ENCODE measurements around the gene TRAF4.
"Not testable (repeated sequence)": the region's sequence is repeated elsewhere in the genome, so short reads cannot be mapped to it uniquely, and the experiment has no call there.

The TRAF4 gene

DNA sequence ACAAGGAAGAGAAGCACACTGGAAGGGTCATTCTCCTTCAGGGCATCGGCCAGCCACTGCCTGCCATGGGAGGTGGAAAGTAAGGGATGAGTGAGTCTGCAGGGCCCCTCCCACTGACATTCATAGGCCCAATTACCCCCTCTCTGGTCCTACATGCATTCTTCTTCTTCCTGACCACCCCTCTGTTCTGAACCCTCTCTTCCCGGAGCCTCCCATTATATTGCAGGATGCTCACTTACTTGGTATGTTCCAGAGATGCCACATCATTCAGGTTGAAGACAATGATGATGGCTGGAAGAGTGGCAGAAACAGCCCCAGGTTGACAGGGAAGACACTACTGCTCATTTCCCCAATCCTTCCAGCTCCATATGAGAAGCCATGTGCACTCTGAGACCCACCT is 28.6 kb upstream of the TRAF4 start:
- no peak for DNase-seq (ENCODE audit: low read depth in 2 of 2)

DNA sequence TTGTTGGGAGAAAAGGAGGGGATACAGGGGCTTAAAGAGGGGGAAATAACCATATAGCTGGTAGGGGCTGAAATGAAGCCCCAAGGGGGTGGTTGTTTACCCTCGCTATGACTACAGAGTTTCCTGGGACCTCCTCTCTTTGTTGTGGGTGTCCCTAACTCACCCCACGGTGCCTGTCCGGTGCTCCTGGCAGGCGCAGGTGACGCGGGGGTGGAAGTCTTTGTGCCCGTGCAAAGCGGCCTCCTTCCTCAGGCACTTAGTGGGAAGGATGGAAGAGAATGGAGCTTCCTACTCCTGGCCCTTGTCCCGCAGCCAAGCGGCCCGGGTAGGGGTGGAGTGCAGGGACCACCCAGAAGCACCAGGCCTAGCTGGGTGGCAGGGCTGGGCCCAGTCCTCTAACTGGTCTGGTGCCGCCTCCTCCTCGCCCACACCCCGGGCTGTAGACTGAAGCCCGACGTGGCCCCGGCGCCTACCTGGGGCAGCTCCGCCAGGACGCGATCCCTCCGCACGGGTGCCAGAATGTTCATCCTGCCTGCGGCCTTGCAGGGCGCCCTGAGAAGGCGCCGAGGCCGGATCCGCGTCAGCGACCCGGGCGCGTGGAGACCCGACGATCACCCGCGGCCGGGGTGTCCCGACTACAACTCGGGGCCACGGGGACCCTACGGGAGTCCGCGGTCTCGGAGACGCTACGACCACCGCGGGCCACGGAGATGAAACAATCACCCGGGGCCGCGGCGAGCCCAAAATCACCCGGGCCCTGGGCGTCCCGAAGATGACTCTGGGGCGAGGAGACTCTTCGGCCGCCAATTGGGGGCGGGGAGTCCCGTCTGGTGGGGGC is 26.9 kb upstream of the TRAF4 start:
- DNase-seq (ENCODE audit: low read depth in 2 of 2), result no peak

DNA sequence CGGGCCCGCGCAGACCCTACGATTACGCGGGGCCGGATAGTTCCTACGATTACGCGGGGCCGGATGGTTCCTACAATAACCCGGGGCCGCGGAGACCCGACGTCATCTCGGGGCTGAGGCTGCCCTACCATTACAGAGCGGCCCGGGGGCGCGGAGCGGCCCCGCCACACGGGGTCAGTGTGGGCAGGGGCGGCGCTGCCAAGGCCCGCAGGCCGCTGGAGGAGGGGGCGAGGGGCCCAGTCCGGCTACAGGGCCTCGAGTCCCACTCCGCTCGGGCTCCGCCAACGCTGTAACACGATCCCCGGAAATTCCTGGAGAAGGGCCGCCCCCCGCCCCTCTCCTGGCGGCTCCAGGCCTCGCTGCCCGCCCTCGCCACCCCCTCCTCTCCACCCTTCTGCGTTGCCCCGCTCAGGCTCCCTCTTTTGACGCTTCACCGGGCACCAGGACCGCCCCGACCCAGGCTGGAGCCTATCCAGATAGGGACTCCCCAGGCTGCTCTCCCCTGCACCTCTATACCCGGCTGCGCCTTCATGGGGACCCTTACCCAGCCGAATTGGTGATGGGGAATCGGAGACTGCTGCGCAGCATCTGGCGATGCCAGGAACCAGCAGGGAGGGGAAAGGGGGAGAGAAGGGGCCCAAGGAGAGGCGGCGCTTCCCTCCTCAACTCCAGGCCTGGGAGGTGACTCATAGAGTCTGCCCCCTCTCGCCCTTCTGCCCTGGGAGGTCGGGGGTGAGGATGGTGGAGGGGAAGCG is 26.1 kb upstream of the TRAF4 start, which contains the start of gene RAB34:
Gene RAB34, minus strand, starts transcription at position 291 of the 755 bp plus-strand sequence. CDS start 602 bp downstream, outside the sequence.
- DNase-seq (ENCODE audit: low read depth in 2 of 2), result no peak

DNA sequence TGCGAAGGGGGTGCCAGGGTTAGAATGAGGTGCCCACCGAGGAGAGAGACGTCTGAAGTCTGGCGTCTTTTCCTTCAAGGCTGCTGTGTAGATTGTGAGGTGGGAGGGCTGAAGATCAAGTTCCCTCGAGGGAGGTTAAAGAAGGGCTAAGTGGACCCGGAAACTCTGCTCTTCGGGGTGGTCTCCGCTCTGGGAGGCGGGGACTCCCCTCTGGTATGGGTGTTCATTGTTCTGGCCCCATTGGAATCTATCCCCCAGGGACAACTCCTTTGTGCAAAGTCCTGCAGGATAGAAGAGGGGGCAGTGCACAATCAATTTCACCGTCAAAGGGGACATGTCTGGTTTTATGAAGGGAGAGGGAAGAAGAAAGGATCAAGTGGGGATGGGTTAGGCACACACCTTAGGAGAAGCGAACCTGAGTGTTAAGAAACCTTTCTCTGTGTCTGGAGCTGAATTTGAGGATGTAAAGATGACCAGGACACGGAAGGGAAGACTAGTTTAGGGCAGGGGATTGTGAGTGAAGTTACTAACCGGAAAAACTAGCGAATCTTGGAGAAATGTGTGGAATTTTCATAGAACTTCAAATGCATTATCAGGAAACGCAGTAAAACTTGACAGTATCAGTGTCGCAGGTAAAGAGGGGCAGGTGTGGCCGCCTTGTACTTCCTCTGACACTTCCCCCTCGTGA is 25.3 kb upstream of the TRAF4 start:
- DNase-seq (ENCODE audit: low read depth in 2 of 2), result no peak

DNA sequence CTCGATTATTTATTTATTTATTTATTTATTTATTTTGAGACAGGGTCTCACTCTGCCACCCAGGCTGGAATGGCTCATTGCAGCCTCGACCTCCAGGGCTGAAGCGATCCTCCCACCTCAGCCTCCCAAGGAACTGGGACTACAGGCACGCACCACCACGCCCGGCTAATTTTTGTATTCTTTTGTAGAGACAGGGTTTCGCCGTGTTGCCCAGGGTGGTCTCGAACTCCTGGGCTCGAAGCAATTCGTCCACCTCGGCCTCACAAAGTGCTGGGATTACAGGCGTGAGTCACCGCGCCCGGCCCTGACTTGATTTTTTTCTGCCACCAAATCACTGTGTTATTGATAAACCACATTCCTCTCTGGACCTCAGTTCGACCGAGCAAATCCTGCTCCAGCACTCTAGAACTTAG is 24.8 kb upstream of the TRAF4 start:
- DNase-seq (ENCODE audit: low read depth in 2 of 2), result no peak

DNA sequence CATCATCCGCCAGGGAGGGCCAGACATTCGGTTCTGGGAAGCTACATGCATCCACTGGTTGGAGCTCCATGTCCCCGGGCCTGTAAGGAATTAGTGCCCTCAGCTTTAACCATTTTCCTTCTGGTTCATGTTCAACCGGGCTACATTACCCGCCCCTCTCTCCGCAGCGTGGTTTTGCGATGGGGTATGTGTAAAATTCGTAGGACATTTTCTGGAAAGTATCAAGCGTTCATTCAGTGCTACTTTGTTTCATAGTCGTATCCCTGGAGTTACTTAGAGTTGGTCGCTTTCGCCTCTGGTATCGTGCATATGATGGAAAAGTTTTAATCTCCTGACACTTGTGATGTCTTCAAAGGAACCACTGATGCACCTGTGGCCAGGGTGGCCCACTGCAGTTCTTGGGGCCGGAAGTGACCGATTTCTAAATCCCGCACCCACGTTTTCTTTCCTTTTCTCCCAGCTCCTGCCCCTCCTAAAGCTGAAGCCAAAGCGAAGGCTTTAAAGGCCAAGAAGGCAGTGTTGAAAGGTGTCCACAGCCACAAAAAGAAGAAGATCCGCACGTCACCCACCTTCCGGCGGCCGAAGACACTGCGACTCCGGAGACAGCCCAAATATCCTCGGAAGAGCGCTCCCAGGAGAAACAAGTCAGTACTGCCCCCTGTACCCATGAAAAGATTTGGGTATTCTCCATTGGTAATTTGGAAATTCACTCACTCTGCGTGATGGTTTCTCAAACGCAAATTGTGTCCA is 23.4 kb upstream of the TRAF4 start:
- peak in 1 of 2 donors; percentile 51 for DNase-seq (ENCODE audit: low read depth in 2 of 2)

DNA sequence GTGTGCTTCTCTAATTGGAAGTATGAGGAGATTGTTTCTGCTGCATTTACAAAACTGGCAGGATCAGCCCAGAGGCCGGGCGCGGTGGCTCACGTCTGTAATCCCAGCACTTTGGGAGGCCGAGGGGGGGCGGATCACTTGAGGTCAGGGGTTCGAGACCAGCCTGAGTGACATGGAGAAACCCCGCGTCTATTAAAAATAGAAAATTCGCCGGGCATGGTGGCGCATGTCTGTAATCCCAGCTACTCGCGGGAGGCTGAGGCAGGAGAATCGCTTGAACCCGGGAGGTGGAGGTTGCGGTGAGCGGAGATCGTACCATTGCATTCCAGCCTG is 22.8 kb upstream of the TRAF4 start:
- not testable (repeated sequence) for DNase-seq (ENCODE audit: low read depth in 2 of 2)

DNA sequence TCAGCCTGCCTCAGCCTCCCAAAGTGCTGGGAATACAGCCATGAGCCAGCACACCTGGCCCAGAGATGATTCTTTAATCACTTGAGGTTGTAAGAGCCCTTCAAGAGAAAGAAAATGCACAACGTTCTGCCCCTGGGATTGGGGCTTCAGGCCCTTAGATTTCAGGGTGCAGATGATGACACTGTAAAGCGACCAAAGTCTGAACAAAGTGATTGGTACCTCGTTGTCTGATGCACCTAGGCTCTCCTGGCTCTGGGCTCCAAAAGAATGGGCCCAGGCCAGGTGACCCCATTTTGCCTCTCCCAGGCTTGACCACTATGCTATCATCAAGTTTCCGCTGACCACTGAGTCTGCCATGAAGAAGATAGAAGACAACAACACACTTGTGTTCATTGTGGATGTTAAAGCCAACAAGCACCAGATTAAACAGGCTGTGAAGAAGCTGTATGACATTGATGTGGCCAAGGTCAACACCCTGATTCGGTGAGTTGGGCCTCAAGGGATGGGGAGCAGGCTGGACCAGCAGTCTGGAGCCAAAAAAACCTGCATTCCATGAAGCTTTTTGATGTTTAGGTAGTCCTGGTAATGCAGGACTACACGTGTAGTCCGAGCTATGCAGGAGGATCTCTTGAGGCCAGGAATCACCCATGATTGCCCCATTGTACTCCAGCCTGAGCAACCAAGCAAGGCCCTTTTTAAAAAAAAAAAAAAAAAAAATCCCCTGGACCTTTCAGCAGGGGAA is 21.2 kb upstream of the TRAF4 start:
- DNase-seq (ENCODE audit: low read depth in 2 of 2), result no peak

DNA sequence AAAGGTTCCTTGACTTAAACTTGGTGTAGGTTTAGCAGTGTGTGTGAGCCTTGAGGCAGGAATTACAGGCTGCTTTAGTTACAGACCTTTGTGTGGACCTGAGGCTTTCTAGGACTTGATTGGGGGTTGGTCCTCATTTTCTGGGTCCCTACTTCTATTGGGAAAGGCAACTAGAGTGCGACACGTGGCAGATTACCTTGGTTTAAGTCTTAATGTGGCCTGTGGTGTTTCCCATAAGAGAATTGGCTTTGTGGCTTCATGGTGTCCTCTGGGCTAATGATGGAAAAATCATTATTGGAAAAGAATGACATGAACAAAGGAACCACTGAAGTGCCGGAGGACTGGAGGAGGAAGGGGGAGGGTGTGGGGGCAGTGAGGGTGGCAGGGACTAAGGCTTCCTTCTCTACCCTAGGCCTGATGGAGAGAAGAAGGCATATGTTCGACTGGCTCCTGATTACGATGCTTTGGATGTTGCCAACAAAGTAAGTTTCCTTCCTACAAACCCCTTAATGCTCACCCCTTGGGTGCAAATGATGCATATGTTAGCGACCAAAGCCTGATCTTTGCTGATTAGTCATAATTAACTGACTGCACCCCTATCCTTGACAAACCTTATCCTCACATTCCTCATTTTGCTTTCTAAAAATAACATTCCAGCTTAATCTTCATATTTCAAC is 20.5 kb upstream of the TRAF4 start:
- no peak for DNase-seq (ENCODE audit: low read depth in 2 of 2)

DNA sequence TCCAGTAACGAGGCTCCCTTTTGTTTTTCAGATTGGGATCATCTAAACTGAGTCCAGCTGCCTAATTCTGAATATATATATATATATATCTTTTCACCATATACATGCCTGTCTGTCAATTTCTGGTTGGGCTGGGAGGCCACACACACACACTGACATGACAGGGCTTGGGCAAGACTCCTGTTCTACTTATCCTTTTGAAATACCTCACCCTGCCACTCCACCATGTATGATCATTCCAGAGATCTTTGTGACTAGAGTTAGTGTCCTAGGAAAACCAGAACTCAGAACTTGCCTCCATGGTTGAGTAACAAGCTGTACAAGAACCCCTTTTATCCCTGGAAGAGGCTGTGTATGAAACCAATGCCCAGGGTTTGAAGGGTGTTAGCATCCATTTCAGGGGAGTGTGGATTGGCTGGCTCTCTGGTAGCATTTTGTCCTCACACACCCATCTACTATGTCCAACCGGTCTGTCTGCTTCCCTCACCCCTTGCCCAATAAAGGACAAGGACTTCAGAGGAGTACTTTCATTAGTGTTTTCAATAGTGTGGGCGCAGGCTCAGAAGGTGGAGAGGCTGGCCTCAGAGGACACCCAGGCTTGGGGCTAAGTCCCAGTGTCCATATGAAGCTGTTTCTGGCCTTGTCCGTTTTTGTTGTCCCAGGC is 19.8 kb upstream of the TRAF4 start:
- DNase-seq (ENCODE audit: low read depth in 2 of 2), result not testable (repeated sequence)

DNA sequence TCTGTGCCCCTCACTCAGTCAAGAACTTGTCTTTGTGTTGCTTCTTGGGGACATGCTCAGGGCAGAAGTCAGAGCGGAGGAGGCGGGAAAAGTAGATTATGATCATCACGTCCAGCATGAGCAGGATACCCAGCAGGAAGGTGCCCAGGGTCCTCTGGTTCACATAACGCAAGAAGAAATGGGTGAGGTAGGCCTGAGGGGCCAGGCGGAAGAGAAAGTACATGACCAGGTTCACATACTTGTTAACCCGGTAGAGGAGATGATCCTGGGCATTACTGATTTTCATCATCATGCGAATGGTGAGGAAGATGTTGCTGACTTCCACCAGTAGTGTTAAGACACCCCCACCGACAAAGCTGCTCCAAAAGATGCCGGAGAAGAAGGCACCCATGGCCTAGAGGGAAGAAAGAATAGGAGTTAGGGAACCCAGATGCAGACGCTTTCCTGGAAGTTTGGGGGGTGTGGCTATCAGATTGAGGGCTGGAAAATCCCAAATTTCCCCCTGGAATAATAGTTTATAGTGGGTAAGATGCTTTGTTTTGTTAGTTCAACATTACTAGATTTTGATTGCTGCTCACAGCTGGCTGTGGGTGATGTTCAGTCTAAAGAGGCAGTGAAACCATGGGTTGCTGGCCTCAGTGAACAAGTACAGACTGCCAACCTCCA is 19.2 kb upstream of the TRAF4 start:
- no peak for DNase-seq (ENCODE audit: low read depth in 2 of 2)

DNA sequence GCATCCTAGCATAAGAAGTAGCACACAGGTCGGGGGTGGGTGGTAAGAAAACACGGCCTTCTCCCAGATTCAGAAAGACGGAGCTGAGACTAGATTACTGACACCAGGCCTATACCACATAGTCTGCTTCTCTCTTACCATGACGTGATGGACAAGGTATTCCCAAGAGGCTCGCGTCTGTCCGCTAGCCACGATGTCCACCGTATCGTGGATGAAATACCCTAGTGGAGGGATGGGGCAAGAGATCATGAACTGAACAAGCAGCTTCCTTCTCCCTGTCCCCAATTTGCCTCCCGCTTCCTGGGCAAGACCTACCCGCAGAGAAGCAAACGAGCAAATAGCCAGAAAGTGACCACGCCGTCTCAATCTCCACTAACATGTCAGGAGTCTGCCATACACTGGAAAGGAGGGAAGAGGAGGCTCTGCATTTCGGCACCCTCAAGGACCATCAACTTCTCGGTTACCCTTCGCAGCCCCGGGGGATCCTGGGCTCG is 18.6 kb upstream of the TRAF4 start:
- DNase-seq (ENCODE audit: low read depth in 2 of 2), result no peak

DNA sequence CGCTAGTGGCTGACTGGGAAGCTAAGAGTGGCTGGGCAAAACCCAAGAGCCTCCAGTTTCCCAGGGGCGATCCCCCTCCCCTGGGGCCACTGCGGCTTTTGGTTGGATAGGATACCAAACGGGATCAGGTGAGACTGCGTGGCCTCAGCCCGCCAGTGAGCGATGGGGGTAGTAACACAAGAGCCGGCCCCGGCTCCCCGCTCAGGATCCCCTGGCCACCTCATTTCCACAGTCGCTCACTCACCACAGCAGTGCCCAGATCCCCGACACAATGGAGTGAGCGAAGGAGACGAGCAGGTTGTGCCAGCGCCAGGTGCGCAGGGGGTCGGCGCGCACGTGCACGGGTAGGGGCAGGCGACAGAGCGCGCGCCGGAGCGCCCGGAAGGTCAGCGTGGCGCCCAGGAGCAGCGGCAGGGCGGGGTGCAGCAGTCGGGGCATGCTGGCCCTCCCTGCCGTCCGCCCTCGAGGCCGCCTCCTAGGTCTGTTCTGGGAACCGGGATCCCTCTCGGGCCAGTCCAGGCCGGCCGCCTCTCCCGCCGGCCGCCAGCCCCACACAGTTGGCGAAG is 18.1 kb upstream of the TRAF4 start:
- DNase-seq (ENCODE audit: low read depth in 2 of 2), result no peak

DNA sequence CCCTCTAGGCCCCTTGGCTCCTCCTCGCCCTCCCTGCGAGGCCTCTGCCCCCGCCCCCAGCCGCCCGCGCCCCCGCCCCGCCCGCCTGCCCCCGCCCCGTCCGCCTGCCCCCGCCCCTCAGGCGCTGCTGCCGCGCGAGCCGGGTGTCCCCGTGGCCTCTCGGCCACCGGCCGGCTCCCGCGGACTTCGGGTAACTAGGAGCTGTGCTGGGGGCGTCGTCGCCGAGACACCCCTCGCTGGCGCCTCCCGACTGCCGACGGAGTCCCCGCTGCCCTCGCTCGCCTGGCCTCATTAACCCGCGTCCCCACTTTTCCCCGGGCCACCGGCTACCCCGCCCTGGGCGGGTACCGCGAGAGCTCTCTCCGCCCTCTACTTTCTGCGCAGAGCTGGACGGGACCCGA is 17.6 kb upstream of the TRAF4 start, which contains the start of gene TLCD1:
Gene TLCD1, minus strand, starts transcription at position 8 of the 401 bp plus-strand sequence. CDS start 136 bp downstream, outside the sequence.
- peak in 1 of 2 donors; percentile 39 for DNase-seq (ENCODE audit: low read depth in 2 of 2)

DNA sequence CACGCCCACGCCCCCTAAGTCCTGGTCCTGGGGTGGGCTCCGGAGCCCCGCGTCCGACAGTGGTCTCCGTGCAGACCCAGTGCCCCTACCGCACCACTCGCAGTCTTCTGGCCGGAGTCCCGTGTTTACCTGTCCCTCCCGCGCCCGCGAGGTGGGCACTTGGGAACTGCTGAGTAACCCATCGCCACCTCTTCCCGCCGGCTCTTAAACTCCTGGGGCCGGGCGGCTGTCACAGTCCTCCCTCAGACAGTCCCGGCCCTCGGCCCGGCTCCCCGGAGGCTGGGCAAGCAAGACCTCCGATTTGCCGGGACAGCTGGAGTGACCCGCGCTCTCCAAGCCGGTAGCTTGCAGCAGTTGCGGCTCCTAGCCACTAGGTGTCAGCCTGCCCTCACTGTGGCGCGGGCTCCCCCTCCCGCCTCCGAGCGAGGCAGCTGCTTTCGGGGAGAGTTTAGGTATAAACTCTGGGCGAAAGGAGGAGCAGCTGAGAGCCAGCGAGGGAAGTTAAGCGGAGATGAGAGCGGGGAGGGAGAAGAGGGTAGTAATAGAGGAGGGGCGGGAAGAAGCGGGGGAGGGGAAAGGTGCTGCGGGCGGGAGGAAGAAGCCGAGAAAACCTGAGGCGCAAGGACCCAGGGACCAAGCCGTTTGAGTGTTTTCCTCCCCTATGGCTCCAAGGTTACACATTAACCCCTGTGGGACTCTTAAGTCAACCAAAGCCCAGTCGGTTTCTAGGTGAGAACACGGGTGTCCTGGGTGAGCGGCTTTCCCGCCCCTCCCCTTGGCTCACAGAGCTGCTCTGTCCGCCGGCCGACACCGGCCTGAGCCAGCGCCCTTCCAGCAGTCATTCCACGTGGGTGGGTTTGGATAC is 17.0 kb upstream of the TRAF4 start:
- DNase-seq (ENCODE audit: low read depth in 2 of 2), result peak; percentile 77 to 82

DNA sequence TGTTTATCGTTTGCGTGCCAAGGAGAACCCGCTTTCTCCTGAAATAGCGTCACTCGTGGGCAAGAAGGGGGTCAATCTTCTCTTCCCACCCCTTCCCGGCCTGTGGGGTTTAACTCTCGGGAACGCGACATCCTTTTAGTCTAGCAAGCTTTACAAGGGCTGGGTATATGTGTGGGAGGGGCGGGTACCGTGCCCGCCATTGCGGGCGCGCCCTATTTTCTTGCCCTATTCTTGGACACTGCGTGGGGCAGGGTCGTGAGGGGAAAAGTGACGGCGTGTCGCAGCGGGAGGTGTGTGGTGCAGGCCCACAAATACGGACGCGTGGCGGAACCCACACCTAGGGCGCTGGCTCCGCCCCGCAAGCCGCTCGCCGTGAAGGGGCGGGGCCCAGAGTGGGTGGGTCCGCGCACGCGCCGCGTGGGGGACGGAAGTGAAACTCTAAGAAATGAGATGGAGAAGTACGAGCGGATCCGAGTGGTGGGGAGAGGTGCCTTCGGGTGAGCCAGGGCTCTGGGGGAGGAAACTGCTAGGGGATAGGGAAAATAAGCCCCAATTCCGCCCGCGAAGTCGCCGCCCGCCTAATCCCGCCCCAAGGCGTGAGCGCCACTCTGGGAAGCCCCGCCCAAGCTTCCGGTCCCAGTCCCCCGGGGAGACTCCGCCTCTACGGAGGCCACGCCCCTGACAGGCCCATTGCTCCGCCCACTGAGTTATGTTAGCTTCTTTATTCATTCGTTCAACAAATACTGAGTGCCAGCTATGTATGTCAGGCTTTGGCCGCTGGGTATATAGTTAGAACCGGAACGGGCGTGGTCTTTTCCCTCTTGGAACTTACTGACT is 15.2 kb upstream of the TRAF4 start, which contains the start of gene NEK8:
Gene NEK8, plus strand, starts transcription at position 425 of the 837 bp plus-strand sequence. Its CDS starts 26 bp downstream, at position 451.
- DNase-seq (ENCODE audit: low read depth in 2 of 2), result peak; percentile 96 to 97

DNA sequence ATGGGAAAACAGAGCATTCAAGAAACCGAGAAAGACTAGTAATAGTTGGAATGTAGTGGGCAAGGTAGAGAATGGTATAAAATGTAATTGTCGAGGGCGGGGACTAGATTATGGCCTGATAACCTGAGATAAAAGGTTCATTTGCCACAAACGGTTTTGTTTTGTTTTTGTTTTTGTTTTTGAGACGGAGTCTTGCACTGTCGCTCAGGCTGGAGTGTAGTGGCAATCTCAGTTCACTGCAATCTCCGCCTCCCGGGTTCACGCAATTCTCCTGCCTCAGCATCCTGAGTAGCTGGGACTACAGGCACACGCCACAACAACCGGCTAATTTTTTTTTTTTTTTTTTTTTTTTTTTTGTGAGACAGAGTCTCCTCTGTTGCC is 13.9 kb upstream of the TRAF4 start:
- DNase-seq (ENCODE audit: low read depth in 2 of 2), result no peak
